Superior temporal gyrus (tissue), 1 donor: ENCODE measurements around the gene MEGF10.

Experiments used
- DNase-seq: peaks from one replicate; pipeline ENCODE4 v3.0.0-alpha.2; 2016; ENCODE audit errors: extremely low spot score

Gene MEGF10

GRCh38 chr5:127440831-127441230 lies 150.2 kb downstream of the MEGF10 start:
- no peak for DNase-seq

- peak; percentile 89 for DNase-seq
These were observed 151.3 kb downstream of the MEGF10 start for GRCh38 chr5:127441799-127442484.

- DNase-seq = no peak
These were observed 153.6 kb downstream of the MEGF10 start for GRCh38 chr5:127444171-127444570.

- no peak for DNase-seq
These were observed 154.7 kb downstream of the MEGF10 start for GRCh38 chr5:127445328-127445727.

- DNase-seq = no peak
These were observed 156.0 kb downstream of the MEGF10 start for GRCh38 chr5:127446626-127447025.

- DNase-seq = no peak
These were observed 157.2 kb downstream of the MEGF10 start for GRCh38 chr5:127447827-127448226.

- no peak for DNase-seq
These were observed 159.4 kb downstream of the MEGF10 start for GRCh38 chr5:127450046-127450445.

- no peak for DNase-seq
These were observed 160.5 kb downstream of the MEGF10 start for GRCh38 chr5:127451096-127451495.

- no peak for DNase-seq
These were observed 162.0 kb downstream of the MEGF10 start for GRCh38 chr5:127452626-127453025.

GRCh38 chr5:127471211-127471610 lies 180.6 kb downstream of the MEGF10 start:
- no peak for DNase-seq

- no peak for DNase-seq
These were observed 182.1 kb downstream of the MEGF10 start for GRCh38 chr5:127472700-127473099.

GRCh38 chr5:127486471-127486870 lies 195.9 kb downstream of the MEGF10 start:
- no peak for DNase-seq

- DNase-seq = peak; percentile 88
These were observed 202.5 kb downstream of the MEGF10 start for GRCh38 chr5:127492854-127493738.

- no peak for DNase-seq
These were observed 208.0 kb downstream of the MEGF10 start for GRCh38 chr5:127498548-127498947.

- DNase-seq = no peak
These were observed 215.3 kb downstream of the MEGF10 start for GRCh38 chr5:127505905-127506304.

- DNase-seq = no peak
These were observed 216.0 kb downstream of the MEGF10 start for GRCh38 chr5:127506616-127507015.

- DNase-seq = no peak
These were observed 218.2 kb downstream of the MEGF10 start for GRCh38 chr5:127508644-127509373.
